Stimulated activated CD8-positive, alpha-beta memory T cell treated with anti-CD3 and anti-CD28 coated beads, Interleukin-15, amount 100 ng/mL, for 4 hours (primary cell): ENCODE results near the gene KCNK7.

Experiments
- DNase-seq, 2 donors: peaks; one replicate each; pipeline ENCODE4 v3.0.0-alpha.2; 2020; ENCODE audit warnings: low read depth in 2 of 2

The KCNK7 gene

GRCh38 chr11:65627202-65627601 lies 31.6 kb upstream of the KCNK7 start:
- DNase-seq, result no peak

GRCh38 chr11:65625628-65626342 lies 30.2 kb upstream of the KCNK7 start:
- DNase-seq, result no peak

- no peak for DNase-seq
These were observed 29.5 kb upstream of the KCNK7 start for GRCh38 chr11:65624931-65625627.

GRCh38 chr11:65623852-65624616 lies 28.4 kb upstream of the KCNK7 start:
- no peak for DNase-seq

- DNase-seq, result no peak
These were observed 27.6 kb upstream of the KCNK7 start for GRCh38 chr11:65623177-65623576.

- no peak for DNase-seq
These were observed 26.4 kb upstream of the KCNK7 start for GRCh38 chr11:65622011-65622410.

GRCh38 chr11:65621460-65621859 lies 25.9 kb upstream of the KCNK7 start:
- no peak for DNase-seq

- DNase-seq, result no peak
These were observed 25.1 kb upstream of the KCNK7 start for GRCh38 chr11:65620666-65621065.

- no peak for DNase-seq
These were observed 23.8 kb upstream of the KCNK7 start for GRCh38 chr11:65619281-65619928.

- no peak for DNase-seq
These were observed 23.2 kb upstream of the KCNK7 start for GRCh38 chr11:65618763-65619162.

- no peak for DNase-seq
These were observed 22.6 kb upstream of the KCNK7 start for GRCh38 chr11:65617990-65618751.

- DNase-seq, result no peak
These were observed 21.7 kb upstream of the KCNK7 start for GRCh38 chr11:65617136-65617850.

- DNase-seq, result no peak
These were observed 21.0 kb upstream of the KCNK7 start for GRCh38 chr11:65616575-65617001.

GRCh38 chr11:65615950-65616574 lies 20.5 kb upstream of the KCNK7 start:
- no peak for DNase-seq

GRCh38 chr11:65615229-65615949 lies 19.8 kb upstream of the KCNK7 start, which contains the start of gene PCNX3:
PCNX3 (plus strand) TSS chr11:65615776; CDS start chr11:65616312, 536 bp downstream.
- DNase-seq, result peak; percentile 99 to 100

GRCh38 chr11:65613091-65613928 lies 17.7 kb upstream of the KCNK7 start:
- DNase-seq, result no peak

- no peak for DNase-seq
These were observed 17.1 kb upstream of the KCNK7 start for GRCh38 chr11:65612691-65613090.

GRCh38 chr11:65611758-65612603 lies 16.4 kb upstream of the KCNK7 start:
- no peak for DNase-seq
